HG03039 (cell line): ENCODE results near the gene ZNF446.
"Not testable (repeated sequence)": the region's sequence is repeated elsewhere in the genome, so short reads cannot be mapped to it uniquely, and the experiment has no call there.

ENCODE experiments used
- ATAC-seq: cut with Tn5 transposase; IDR thresholded peaks from one replicate; pipeline ENCODE4 v1.9.1; 2021; ENCODE audit warnings: mild to moderate bottlenecking, moderate library complexity; ENCODE audit not compliant: unreplicated experiment

Gene ZNF446

DNA sequence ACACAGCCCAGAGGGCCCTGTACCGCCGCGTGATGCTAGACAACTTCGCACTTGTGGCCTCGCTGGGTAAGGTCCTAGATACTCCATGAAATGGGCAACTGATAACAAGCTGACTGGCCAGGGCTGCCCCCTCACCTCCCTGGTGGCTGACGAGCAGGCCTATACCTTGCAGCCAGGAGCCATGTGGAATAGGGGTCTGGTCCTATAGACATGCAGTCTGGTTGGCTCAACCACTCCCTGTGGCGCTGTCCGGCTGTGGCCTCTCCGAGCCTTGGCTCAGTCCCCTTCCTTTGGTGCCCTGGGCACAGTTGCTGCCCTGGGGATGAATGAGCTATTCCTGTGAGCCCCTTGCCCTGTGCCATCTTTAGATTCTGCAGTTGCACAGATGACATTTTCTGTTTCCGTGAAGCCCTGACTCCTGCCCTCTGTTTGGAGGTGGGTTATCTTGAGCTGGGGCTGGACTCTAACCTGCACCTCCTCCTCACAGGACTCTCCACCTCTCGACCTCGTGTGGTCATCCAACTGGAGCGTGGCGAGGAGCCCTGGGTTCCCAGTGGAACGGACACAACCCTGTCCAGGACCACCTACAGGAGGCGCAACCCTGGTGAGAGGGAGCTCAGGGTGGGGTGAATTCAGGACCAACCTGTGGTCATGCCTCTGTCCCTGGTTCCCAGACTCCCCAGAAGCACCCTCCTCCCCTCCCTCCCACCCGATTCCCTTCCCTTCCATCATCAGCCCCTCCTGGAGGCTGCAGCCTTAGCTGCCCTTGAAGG, 6.7 kb upstream of the ZNF446 start:
- no peak for ATAC-seq

GRCh38 chr19:58470837-58471543, 5.2 kb upstream of the ZNF446 start:
- ATAC-seq, result not testable (repeated sequence)

DNA sequence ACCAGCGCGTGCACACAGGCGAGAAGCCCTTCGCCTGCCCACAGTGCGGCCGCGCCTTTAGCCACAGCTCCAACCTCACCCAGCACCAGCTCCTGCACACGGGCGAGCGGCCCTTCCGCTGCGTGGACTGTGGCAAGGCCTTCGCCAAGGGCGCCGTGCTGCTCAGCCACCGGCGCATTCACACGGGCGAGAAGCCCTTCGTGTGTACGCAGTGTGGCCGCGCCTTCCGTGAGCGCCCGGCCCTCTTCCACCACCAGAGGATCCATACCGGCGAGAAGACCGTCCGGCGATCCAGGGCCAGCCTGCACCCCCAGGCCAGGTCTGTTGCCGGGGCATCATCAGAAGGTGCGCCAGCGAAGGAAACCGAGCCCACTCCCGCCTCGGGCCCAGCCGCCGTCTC, 4.4 kb upstream of the ZNF446 start:
- ATAC-seq, result no peak

DNA sequence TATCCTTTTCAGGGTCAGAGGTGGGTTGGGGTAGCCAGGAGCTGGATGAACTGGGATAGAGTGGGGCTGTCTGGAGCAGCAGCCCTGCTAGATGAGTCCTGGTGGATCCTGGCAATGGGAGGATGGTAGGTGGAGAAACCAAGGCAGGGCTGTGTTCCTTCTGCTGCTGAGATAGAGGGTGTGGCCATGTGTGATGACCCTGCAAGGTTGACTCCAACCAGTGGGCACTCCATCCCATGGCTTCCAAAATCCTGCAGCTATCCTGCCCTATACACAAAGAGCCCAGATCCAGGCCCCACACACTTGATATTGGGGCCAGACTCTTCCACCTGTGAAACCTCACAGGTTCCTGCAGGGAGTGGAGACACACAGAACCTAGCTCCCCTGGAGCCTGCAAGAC, 2.4 kb upstream of the ZNF446 start:
- no peak for ATAC-seq

- no peak for ATAC-seq
These were observed 1.7 kb upstream of the ZNF446 start for GRCh38 chr19:58474291-58474996.

- ATAC-seq, result no peak
These were observed 997 bp upstream of the ZNF446 start for GRCh38 chr19:58474997-58475713.

DNA sequence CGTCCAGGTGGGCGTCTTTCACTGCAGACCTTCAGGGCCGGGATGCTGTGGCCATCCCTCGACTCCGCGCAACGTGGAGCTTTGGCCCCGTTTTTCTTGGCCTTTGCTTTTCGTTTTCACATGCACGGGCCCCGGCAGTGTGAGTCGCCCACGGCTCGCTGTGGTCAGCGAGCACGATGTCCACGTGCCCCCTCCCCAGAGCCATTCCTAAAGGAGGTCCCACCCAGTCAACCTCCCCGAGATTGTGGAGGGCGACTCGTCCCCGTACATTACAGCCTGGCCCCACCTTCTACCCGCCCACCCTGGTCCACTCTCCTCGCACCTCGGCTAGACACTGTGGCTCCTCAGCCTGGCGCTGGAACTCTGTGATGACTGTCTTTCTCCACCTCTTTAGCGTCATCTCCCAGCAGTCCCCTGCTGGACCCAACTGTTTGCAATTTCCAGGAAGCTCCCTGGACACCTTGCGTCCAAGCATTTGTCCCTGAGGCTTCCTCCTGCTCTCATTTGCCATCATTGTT, 405 bp downstream of the ZNF446 start:
- peak; percentile 2 for ATAC-seq

DNA sequence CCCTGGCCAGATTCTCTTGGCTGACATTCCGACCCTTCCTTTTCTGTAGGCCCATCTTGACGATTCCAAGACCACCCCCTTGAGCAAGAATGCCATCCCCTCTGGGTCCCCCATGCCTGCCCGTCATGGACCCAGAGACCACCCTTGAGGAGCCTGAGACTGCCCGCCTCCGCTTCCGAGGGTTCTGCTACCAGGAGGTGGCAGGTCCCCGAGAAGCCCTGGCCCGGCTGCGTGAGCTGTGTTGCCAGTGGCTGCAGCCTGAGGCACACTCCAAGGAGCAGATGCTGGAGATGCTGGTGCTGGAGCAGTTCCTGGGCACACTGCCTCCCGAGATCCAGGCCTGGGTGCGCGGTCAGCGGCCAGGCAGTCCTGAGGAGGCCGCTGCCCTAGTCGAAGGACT, 978 bp downstream of the ZNF446 start:
- ATAC-seq, result no peak

- no peak for ATAC-seq
These were observed 1.7 kb downstream of the ZNF446 start for GRCh38 chr19:58477871-58478270.

DNA sequence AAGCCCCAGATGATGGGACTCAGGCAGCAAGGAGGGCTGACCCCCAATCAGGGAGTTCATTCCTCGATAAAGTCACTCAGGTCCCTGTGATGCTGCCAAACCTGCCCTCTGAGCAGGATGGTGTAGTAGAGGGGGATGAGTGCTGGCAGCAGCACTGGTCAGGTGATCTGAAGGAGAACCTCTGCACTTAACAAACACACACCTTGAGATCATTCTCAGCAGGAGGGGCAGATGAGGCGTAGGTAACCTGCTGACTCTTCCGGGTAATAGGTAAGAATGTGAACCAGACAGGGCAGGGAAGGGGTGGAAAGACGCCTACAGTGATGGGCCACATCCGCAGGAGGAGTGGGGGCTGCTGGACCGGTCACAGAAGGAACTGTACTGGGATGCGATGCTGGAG, 3.2 kb downstream of the ZNF446 start:
- no peak for ATAC-seq

- no peak for ATAC-seq
These were observed 3.8 kb downstream of the ZNF446 start for GRCh38 chr19:58479736-58480480.

GRCh38 chr19:58480481-58480830, 4.3 kb downstream of the ZNF446 start:
- no peak for ATAC-seq

DNA sequence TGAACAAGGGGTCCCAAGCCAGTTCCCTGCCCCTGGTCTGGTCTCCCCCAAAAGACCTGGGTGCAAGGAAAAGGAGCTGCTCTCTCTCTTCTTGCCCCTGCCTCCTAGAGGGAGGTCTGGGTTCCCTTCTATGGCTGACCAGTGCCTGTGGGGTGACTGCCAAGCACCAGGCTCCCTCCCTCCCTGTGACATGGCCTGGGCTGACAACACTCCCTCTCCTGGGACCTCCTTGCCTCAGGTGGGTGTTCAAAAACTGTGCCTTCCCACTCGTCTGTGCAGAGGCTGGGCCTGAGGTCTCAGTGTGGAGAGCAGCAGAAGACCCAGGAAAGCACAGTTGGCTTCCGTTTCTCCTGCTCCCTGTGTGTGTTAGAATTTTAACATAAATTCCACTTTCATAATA, 4.7 kb downstream of the ZNF446 start:
- no peak for ATAC-seq

- no peak for ATAC-seq
These were observed 6.2 kb downstream of the ZNF446 start for GRCh38 chr19:58482372-58482771.

GRCh38 chr19:58483776-58484175, 7.6 kb downstream of the ZNF446 start:
- ATAC-seq, result no peak

DNA sequence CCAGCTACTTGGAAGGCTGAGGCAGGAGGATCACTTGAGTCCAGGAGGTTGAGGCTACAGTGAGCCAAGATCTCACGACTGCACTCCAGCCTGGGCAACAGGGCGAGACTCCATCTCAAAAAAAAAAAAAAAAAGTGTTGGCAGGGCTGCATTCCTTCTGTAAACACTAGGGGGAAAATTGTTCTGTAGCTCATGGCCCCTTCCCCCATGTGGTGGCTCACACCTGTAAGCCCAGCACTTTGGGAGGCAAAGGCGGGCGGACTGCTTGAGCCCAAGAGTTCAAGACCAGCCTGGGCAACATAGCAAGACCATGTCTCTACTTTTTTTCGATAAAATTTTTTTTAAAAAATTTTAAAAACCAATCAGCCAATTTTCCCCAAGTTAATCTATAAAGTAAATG, 8.2 kb downstream of the ZNF446 start:
- ATAC-seq, result not testable (repeated sequence)

GRCh38 chr19:58491393-58491792, 15.2 kb downstream of the ZNF446 start:
- ATAC-seq, result no peak

GRCh38 chr19:58492265-58492664, 16.1 kb downstream of the ZNF446 start:
- ATAC-seq, result no peak

- ATAC-seq, result no peak
These were observed 21.6 kb downstream of the ZNF446 start for GRCh38 chr19:58497634-58498170.
